Skeletal muscle tissue (tissue), 4 donors: Measurements from ENCODE around the gene NAT8. TPM values are rescaled to one million over a fixed set of nuclear protein-coding genes. Genes with fewer than 3 reads are reported as not detected.
"Not testable (repeated sequence)": the region's sequence is repeated elsewhere in the genome, so short reads cannot be mapped to it uniquely, and the experiment has no call there.

Experiments used
- H3K27ac ChIP-seq: one replicate; pipeline ENCODE4 v1.7.0; 2013; ENCODE audit warnings: mild to moderate bottlenecking, low read depth, low read length, inconsistent platforms
- H3K27me3 ChIP-seq, 3 donors: one replicate each; pipeline ENCODE4 v1.7.0; 2013; ENCODE audit warnings: low read length in 3 of 3; ENCODE audit not compliant: control insufficient read depth in 3 of 3, insufficient read depth in 3 of 3
- H3K36me3 ChIP-seq, 3 donors: one replicate each; pipeline ENCODE4 v1.7.0; 2013; ENCODE audit warnings: low read length in 3 of 3; ENCODE audit not compliant: control insufficient read depth in 3 of 3, insufficient read depth in 3 of 3
- H3K4me1 ChIP-seq, 3 donors: one replicate each; pipeline ENCODE4 v1.7.0; 2013; ENCODE audit warnings: low read length in 3 of 3, mild to moderate bottlenecking in 3 of 3; ENCODE audit not compliant: control insufficient read depth in 3 of 3, insufficient read depth in 3 of 3
- H3K4me3 ChIP-seq, 3 donors: one replicate each; pipeline ENCODE4 v1.7.0; 2013; ENCODE audit warnings: low read length in 3 of 3
- H3K9ac ChIP-seq, 3 donors: one replicate each; pipeline ENCODE4 v1.7.0; 2013; ENCODE audit warnings: low read length in 3 of 3, mild to moderate bottlenecking in 3 of 3, moderate library complexity in 2 of 3, low read depth in 1 of 3
- H3K9me3 ChIP-seq, 3 donors: one replicate each; pipeline ENCODE4 v1.7.0; 2013; ENCODE audit warnings: low read length in 3 of 3; ENCODE audit not compliant: control insufficient read depth in 3 of 3
- total RNA-seq: library from RNA; depleted of rRNA; stranded (reverse); fragments of >200 nt; gene quantifications from one replicate; pipeline ENCODE4 v1.2.3, GENCODE V29; 2014
- donor health status: Osteomylitis.

NAT8 gene, protein sequence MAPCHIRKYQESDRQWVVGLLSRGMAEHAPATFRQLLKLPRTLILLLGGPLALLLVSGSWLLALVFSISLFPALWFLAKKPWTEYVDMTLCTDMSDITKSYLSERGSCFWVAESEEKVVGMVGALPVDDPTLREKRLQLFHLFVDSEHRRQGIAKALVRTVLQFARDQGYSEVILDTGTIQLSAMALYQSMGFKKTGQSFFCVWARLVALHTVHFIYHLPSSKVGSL
- not detected for total RNA-seq

DNA sequence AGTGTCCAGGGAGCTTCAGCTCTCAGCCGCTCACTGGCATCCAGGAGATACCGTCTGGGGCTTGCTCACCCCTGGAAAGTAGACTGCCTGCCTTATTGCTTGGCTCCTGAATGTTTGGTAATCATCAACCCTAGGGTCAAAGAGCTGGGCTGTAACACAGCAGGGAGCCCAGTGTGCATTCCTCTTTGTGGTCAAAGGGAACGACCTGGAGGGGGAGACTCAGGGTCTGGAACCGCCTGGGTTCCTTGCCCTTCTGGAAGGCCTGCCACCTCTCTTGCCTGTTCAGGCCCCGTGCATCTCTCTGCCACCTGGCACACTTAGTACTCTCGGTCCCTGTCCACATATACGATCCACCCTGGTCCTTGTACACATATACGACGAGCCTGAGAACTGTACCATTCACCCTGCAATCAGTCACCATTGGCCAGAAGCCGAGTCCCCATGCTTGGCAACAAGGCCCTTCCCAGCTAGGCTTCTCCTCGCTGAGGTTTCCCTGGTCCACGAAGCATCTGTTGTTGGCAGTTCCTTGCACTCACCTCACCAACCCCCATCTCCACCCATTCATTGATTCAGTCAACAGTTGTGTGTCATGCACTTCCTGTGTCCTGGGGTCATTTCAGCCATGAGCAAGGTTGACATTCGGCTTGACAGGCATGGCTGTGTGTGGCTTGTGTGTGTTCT, at the start of gene NAT8:
Gene NAT8, minus strand, starts transcription at position 85 of the 681 bp plus-strand sequence. CDS start 794 bp downstream, outside the sequence.
- Histone ChIP-seq H3K27me3 (peaks cover 0 to 4% (median 0%) of the 10 kb centered on the region in 3 donors), H3K9ac (no peak within 1 kb of the TSS), H3K4me1 (peaks cover 0 to 2% (median 0%) of the 10 kb centered on the region in 3 donors), H3K9me3 (no peaks in the 10 kb centered on the region), H3K36me3 (no peaks in the 10 kb centered on the region), H3K27ac (no peak within 1 kb of the TSS), H3K4me3 (no peak within 1 kb of the TSS)

DNA sequence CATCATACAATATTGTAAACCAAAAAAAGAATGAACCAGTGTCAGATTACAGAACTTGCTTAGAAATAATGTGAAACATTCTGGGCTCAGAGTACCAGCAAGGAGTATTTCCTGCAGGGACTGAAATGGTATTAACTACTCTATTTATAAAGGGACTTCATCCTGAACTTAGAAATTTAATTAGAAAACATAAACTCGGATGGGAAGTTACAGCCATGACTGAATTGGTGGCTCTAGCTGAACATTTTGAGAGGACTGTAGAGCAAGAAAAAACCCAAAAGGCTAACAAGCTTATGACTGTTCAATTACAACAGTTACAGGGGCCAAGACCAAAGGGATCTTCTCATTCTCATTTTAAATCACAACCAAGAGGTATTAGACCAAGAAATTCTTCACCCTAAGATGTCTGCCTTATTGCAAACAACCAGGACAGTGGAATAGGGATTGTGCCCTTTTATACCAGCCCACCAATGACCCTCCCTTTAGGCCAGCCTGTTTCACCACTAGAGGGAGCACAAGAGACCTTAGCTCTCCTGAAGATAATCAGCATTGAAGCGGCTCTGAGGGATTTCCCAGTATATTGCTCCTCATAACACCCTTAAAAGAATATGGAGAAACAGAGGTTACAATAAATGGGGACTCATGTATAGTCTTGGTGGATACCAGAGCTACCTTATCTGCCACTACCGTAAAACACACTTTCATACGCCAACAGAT, 48.3 kb upstream of the NAT8 start:
- not testable (repeated sequence) for H3K4me3 ChIP-seq, H3K27me3 ChIP-seq, H3K9ac ChIP-seq, H3K9me3 ChIP-seq, H3K4me1 ChIP-seq, H3K27ac ChIP-seq, H3K36me3 ChIP-seq

DNA sequence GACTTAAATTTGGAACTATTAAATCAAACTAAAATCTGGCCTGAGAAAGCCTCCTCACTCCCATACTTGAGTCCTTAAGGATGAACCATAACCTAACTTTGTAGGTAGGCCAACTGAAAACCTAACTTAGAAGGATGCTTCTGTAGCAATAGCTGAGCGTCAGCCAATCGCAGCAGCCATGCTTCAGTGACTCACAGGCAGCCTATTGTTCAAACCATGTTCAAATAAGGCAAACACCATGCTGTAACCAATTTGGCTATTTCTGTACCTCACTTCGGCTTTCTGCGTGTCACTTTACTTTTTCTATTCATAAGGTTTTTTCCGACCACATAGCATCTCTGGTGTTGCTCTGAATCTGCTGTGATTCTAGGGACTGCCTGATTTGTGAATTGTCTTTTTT, 46.3 kb upstream of the NAT8 start:
- H3K27me3 ChIP-seq, H3K4me1 ChIP-seq, H3K9me3 ChIP-seq, H3K4me3 ChIP-seq, H3K36me3 ChIP-seq, H3K9ac ChIP-seq, H3K27ac ChIP-seq: not testable (repeated sequence)

DNA sequence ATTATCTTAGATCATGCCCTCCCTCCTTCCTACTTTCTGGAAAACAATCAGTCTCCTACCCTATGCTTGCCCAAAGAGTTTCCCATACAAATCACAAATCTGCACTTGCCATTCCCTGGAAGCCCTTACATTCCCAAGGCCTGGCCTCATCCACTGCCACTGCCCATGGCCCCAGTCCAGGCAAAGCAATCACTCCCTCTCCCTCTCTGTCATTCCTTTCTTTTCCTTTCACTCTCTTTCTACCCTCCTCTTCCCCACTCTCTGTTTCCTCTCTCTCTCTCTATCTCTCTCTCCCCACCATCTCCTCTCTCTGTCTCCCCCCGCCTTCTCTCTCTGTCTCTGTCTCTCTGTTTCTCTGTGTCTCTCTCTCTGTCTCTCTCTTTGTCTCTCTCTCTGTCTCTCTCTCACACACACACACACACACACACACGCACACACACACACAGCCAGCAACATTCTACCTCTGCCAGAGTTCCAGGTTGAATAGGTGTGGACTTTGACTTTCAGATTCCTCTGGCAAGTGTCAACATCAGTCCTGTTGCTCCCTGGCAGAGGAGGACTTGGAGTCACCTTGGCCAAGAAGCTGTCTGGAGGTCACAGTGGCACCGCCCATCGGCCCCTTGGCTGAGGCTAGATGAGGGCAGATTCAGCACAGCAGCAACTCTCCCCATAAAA, 43.7 kb upstream of the NAT8 start:
- Histone ChIP-seq H3K4me1 (no peaks in the 10 kb centered on the region), H3K36me3 (no peaks in the 10 kb centered on the region), H3K4me3 (no peak overlapping the region), H3K27me3 (no peaks in the 10 kb centered on the region), H3K9me3 (no peaks in the 10 kb centered on the region), H3K9ac (no peak overlapping the region), H3K27ac (no peak overlapping the region)

DNA sequence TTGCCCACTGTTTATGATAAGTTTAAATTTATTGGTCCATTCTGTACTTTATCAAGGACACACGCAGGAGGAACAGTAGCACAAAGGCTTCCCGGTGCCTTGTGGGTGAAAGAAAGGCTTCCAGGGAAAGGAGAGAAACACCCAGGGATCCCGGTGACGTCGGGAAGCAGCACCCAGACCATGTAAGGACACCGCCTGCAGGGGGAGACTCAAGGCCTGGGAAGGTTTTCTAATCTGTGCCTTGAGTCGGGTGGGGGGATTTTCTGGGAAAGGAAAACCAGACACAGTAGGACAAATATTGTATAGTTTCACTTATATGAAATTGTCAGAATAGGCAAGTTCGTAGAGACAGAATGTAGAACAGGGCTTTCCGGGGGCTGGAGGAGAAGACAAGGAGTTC, 42.7 kb upstream of the NAT8 start:
- H3K27me3 ChIP-seq, H3K27ac ChIP-seq, H3K4me3 ChIP-seq, H3K9me3 ChIP-seq, H3K9ac ChIP-seq, H3K4me1 ChIP-seq, H3K36me3 ChIP-seq: not testable (repeated sequence)

DNA sequence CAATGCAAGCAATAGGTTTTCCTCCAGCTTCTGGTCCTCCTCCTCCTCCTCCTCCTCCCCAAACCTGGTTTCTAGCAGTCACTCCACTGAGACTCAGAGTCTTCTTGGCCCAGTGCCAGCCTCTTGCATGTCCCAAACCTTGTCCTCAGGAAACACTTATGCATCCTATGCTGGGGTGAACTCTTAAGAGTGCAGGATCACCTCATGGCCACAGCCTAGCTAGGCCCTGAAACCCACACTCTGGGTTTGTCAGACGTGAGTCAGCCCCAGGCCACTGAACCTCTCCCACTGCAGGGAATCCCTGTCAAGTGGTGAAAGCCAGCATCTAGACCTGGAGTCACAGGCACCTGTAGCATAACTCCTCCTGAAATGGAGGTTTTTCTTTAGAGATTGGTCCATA, 42.1 kb upstream of the NAT8 start:
- H3K9me3 ChIP-seq, H3K4me1 ChIP-seq, H3K27me3 ChIP-seq, H3K4me3 ChIP-seq, H3K9ac ChIP-seq, H3K27ac ChIP-seq, H3K36me3 ChIP-seq: not testable (repeated sequence)

DNA sequence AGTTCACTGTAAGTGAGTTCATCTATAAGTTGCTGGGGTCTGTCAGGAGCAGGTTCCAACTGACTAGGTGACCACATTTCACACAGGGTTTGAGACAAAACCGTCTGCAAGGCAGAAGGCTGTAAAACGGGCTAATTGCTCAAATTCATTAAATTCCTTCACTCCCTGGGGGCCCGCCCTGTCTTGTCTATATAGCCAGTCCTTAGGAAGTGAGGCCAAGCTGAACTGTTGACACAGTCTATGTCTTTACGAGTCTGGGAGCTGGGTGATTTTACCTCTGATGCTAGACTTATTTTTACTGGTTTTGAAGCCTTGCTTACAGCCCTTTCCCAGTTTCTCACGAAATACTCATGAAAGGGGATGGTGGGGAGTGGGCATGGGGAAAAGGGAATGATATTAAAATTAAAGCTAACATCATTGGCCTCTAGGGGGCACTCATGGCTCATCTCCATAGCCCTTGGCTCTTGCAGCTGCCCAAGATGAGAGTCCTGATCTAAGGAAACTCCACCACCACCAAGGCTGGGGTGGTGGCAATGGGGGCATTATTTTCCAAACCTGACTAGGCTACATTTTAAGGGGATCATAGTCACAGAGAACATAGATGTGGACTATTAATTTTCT, 37.8 kb upstream of the NAT8 start:
- H3K27ac ChIP-seq, H3K36me3 ChIP-seq, H3K4me1 ChIP-seq, H3K9me3 ChIP-seq, H3K4me3 ChIP-seq, H3K27me3 ChIP-seq, H3K9ac ChIP-seq: not testable (repeated sequence)

DNA sequence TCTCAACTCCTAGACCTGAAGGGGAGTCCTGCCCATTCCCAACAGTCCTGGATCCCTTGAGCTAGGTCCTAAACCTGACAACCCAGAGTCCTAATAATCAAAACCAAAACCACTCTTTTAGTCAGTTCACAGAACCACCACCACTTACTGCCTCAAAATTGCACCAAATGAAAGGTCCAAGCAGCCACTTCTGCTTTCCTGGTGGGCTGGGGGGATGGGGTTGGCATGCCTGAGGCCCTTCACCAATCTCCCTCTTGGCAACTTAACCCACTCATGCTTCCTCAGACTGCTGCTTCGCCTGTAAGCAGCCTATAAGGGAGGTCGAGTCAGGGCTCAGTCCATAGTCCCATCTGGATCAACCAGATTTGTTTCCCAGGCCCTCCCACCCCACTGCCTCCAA, 37.0 kb upstream of the NAT8 start:
- not testable (repeated sequence) for H3K9ac ChIP-seq, H3K36me3 ChIP-seq, H3K4me1 ChIP-seq, H3K9me3 ChIP-seq, H3K27ac ChIP-seq, H3K27me3 ChIP-seq, H3K4me3 ChIP-seq

DNA sequence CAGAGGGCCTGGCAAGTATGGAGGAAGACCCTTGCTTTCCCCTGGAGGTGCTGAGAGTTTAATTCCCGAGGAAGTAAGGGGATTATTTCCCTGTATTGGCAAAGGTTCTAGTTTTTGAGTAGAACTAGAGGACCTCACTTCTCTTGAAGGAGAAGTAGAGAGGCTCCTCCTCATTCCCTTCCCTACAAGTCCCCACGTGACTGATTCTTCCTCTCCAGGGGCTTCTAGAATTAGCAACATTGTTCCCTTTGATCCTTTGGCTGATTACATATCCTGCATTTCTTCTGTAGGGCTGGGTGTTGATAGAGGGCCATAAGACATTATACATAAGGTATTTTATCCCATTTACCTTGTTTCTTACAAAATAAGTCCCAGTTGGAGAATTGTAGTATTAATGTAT, 35.8 kb upstream of the NAT8 start:
- H3K4me1 ChIP-seq, H3K9ac ChIP-seq, H3K9me3 ChIP-seq, H3K4me3 ChIP-seq, H3K27me3 ChIP-seq, H3K36me3 ChIP-seq, H3K27ac ChIP-seq: not testable (repeated sequence)

DNA sequence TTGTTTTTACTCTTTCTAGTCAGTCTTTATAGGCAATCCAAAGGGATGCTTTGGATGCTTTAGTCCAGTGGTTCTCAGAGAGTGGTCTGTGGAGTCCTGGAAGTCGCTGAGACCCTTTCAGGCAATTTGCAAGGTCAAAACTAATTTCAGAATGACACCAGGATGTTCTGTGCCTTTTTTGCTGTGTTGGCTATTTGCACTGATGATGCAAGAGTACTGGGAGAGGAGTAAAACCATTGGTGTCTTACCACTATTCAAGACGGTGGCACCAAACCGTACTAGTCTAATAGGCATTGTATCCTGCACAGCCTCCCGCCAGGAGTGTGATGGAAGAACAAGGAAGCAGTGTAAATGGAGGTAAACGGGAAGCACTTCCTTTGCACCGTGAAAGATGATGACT, 34.0 kb upstream of the NAT8 start:
- not testable (repeated sequence) for H3K9ac ChIP-seq

More for the DNA sequence above, 34.0 kb upstream of the NAT8 start:
- H3K9me3 ChIP-seq, H3K4me1 ChIP-seq, H3K27me3 ChIP-seq, H3K4me3 ChIP-seq, H3K36me3 ChIP-seq, H3K27ac ChIP-seq: not testable (repeated sequence)
